Umbilical cord (tissue), 2 donors: ENCODE results near the gene SBF2. TPM values are rescaled to one million over a fixed set of nuclear protein-coding genes. Genes with fewer than 3 reads are reported as not detected.
"Not testable (repeated sequence)": the region's sequence is repeated elsewhere in the genome, so short reads cannot be mapped to it uniquely, and the experiment has no call there.

ENCODE experiments used
- DNase-seq: peaks from one replicate; pipeline ENCODE4 v3.0.0-alpha.2; 2015; ENCODE audit warnings: low spot score
- total RNA-seq: library from RNA; depleted of rRNA; stranded (reverse); fragments of >200 nt; gene quantifications from one replicate; pipeline ENCODE4 v1.2.3, GENCODE V29; 2014; ENCODE audit warnings: low replicate concordance; ENCODE audit not compliant: insufficient read depth

The SBF2 gene
- total RNA-seq, 1 donor from 2014 or later: 85.7 TPM

DNA sequence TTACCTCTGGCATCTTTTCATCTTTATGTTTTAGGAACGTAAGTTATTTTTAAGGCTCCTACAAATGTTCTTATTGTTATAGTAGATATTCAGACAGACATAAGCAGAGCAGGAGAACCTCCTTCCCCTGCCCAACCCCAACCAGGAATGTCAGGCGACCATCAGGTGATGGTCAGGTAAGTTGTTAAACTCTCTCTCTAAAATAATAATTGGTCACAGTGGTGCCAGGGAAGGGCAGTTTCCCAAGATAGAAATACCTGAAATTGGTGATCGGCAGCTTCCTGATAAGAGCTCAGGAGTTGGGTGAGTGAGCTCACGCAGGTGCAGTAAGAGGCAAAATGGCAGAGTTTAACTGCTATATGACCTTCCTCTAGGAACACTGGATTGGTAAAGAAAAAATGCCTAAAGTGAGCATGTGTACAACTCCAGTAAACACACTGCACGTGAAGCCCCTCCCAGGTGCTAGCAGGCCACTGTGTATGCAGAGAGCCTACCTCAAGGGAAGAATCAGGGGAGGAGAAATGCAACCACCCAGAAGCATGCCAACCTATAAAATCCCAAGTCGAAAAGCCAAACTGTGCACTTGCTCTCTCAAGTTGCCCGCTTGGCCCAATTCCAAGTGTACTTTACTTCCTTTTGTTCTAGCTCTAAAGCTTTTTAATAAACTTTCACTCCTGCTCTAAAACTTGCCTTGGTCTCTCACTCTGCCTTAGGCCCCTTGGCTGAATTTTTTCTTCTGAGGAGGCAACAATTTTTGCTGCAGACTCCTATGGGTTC lies 273.9 kb downstream of the SBF2 start:
- DNase-seq: no peak

- DNase-seq: no peak
These were observed 276.1 kb downstream of the SBF2 start for GRCh38 chr11:10017911-10018310.

- DNase-seq: no peak
These were observed 277.0 kb downstream of the SBF2 start for GRCh38 chr11:10017050-10017449.

DNA sequence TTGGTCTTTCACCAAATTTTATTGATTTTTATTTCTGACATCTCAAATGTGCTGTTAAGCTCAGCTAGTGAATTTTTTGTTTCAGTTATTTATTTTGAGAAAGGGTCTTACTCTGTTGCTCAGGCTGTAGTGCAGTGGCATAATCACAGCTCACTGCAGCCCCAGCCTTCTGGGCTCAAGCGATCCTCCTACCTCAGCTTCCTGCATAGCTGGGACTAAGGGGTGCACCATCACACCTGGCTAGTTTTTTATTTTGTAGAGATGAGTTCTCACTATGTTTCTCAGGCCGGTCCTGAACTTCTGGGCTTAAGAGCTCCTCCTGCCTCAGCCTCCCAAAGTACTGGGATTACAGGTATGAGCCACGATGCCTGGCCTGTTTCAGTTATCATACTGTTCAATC lies 282.0 kb downstream of the SBF2 start:
- DNase-seq: no peak

DNA sequence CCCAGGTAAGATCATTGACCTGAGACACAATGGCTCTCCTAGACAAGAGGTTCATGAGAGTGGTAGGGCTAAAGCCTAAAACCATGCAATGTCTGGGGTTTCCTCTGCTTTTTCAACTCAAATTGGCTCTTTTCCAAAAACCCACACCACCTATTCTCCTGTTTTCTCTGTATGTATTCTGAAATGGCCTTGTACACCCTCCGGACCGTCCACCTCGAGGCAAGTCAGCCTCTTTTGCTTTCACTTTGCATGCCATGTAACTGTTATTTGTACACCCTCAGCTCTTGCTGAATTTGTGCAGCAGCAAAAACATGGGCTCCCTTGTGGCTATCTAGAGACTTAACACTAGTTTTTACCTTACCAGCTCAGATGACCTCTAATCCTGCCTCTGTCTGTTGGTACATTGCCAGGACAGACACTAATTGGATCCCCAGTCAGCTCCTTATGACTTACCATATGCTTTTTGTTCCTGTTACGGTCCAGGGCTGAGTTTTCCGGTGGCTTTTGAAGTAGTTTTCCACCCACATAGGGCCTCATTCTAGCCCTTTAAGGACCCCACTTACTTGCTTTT lies 288.0 kb downstream of the SBF2 start:
- no peak for DNase-seq

DNA sequence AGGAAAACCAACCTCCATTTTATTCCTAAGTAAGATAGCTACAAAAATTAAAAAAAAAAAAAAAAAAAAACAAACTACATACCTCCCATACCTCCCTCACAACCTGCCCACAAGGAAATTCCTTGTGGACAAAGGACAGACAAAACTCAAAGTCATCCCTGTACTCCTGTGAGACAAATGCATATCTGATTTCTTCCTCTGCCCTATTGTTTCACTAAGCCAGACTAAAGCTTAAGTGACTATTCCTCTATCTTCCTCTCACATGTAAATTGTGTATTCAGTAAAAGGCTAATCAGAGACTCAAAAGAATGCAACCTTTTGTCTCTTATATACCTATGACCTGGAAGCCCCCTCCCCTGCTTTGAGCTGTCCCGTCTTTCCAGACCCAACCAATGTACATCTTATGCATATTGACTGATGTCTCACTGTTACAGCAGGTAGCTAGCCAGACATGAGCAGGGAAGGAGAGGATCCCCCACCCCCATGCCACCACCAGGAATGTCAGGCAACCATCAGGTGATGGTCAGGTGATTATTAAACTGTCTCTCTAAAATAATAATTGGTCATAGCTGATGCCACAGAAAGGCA lies 289.4 kb downstream of the SBF2 start:
- DNase-seq: no peak

DNA sequence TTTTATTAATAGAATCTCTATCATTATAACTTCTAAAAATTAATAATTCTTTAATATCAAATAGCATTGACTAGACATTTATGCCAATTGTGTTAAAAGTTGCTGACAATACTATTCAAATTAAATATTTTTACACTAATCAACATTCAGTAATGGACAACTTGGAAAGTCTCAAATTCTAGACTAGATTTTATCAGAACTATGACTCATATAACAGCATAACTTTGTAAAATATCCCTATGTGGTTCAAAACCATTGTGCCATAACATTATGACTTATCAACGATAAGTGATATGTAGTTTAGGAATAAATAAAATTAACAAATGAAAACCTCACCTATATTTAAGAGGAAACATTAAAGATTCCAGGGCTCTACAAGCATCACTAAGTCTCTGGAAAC lies 291.8 kb downstream of the SBF2 start:
- DNase-seq: no peak

DNA sequence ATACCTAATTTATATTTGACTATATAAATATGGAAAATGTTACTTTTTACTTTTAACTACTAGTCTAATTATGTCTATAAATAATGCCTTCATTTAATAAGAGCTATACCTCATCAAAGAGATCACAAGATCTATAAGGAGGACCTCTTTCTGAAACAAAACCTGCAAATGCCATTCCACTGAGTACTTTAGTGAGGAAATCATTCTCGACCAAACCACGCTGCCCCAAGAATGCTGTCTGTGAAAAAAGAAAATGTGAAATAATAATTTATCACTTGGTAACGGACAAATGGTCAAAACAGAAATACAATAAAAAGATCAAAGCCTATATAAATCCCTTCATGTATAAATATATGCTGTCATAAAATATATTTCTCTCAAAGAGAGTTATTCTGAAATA lies 301.7 kb downstream of the SBF2 start:
- no peak for DNase-seq

DNA sequence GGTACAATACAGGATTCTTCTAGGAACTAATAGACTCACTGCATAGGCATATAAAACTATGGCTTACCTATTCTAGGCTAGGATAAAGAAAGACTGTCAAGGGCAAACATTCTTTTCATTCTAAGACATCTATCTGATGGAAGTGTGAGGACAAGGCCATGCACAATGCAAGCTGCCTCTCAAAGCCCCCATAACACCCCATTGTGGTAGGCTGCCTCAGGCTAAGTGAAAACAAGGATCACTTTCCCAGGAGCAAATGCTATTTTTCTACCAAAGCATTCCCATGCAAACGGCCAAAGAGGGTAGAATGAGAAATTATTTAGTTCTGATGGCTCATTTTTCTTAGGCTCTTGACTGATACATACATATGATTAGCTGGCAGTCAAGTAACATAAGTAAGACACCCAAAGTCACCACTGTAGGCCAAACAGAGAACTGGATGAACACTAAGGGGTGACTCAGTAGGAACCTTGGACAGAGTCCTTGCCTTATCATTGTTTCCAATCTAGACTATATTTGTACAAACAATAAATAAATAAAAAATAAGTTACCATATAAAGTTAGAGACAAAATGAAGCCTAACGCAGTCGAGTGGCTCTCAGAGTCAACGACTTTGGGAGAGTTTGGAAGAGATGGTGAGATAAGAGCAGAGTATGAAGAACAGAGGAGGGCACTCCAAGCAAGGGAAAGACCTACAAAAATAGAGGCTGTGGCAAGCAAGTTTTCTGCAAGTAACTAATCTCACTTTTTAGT lies 303.6 kb downstream of the SBF2 start:
- DNase-seq: no peak

DNA sequence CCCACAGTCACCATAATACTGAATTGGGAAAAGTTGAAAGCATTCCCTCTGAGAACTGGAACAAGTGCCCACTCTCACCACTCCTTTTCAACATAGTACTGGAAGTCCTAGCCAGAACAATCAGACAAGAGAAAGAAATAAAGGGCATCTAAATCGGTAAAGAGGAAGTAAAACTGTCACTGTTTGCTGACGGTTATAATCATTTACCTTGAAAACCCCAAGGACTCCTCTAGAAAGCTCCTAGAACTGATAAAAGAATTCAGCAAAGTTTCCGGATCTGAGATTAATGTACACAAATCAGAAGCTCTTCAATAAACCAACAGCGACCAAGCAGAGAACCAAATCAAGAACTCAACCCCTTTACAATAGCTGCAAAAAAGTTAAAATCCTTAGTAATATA lies 306.7 kb downstream of the SBF2 start:
- not testable (repeated sequence) for DNase-seq

DNA sequence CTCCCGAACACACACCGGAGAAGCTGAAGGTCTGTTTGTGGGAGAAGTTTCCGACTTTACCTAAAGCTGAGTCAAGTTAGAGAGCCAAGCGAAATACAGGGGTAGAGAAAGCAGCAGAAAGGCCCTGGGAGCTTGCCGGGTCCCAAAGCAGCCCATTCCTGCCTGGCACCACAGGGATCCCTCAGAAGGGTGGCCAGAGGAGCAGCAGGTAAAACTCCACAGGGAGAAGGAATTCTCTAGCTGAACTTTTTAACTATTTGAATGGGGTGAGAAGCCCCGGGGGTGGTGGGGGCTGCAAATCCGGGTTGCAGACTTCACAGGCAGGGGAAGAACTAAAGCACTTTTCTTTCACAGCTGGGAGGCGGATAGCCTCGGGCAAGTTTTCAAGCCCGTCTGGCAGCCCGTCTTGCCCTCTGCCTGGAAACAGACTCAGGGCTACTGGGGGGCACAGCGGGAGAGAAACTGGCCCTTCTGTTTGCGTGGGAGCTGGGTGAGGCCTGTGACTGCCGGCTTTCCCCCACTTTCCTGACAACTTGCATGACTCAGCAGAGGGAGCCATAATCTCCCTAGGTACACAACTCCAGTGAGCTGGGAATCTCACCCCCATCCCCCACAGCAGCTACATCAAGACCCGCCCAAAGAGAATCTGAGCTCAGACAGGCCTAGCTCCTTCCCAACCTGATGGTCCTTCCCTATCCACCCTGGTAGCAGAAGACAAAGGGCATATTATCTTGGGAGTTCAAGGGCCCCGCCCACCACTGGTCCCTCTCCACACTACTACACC lies 311.0 kb downstream of the SBF2 start:
- DNase-seq: no peak

DNA sequence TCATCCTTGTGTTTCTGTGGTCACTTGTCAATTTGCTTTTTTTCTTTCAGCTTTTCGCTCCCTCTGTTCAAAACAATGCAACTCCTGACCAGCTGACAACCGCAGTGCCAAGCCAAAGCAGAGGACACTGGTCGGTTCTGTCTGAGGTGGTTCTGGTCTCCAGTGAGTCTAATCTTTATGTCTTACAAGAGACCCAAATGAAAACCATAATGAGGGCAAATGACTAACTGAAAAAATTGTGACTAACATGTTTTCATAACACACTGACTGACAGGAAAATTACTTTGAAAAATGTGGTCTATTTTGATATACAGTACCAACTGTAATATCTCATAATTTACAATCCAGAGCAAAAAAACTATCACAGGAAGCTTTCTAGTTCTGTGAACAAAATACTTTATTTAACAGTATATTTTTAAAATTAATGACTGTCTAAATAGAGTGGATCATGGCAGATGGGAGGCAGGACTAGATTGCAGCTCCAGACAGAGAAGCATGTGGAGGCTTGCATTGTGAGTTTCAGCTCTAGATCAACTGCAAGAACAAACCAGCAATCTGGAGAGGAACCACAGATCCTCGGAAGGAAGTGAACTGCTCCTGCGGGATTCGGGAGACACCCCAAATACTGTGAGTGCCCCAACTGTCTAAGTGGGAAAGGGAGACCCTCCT lies 311.8 kb downstream of the SBF2 start:
- no peak for DNase-seq

DNA sequence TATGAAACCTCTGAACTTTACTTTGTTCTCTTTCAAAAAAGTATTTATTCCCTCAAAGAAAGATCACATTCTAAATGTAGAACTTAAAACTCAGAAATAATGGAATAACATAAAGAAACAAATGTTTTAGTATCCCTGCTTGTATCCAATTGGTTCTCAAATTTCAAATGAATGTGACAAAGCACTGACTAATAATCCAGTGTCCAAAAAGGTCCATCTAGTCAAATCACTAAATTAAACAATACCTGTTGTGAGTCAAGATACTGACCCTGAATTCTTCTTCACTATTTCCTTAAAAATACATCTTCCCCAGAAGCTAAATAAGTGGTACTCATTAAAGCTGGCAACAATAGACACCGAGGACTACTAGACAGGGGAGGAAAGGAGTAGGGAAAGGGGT lies 313.1 kb downstream of the SBF2 start:
- no peak for DNase-seq

DNA sequence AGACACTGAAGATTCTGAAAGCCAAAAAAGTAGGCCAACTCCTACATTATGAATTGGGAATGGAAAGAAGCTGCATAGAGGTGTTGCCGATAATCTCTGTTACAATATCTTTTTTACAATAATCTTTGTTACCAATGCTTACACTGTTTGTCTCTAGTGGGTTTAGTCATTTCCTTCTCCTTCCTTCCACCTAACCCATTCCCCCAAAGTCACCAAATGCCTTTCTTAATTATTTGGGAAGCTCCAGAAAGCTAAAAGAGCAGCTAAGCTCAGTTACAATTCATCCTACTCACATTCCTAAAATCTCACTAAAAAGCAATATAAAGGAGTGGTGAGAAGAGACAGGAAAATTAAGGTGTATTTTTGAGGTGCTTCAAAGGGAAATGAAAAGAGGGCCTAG lies 316.5 kb downstream of the SBF2 start:
- no peak for DNase-seq

GRCh38 chr11:9974375-9974774 lies 319.6 kb downstream of the SBF2 start:
- no peak for DNase-seq

- no peak for DNase-seq
These were observed 320.1 kb downstream of the SBF2 start for GRCh38 chr11:9973921-9974320.

DNA sequence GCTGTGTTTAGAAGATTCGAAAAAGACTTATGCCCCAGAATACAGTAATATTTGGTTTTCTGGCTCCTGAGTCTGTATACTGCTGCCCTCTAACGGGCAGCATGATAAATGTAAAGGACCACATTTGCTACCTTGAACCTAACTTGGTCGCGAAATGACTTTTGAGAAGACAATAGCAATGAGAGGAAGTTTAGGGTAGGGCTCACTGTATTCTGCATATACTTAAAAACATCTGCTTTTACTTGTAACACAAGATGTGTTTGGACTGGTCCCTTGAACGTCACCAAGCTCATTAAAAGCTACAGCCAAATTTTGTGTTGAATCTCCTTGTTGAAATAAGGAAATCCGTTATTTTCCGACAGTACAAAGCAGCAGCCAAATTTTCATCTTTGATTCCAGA lies 321.0 kb downstream of the SBF2 start:
- peak; percentile 57 for DNase-seq

- no peak for DNase-seq
These were observed 322.1 kb downstream of the SBF2 start for GRCh38 chr11:9971894-9972293.

- DNase-seq: no peak
These were observed 325.0 kb downstream of the SBF2 start for GRCh38 chr11:9969068-9969467.

- no peak for DNase-seq
These were observed 331.3 kb downstream of the SBF2 start for GRCh38 chr11:9962722-9963121.

GRCh38 chr11:9957072-9957471 lies 336.9 kb downstream of the SBF2 start:
- no peak for DNase-seq
